Lung microvascular endothelial cell (primary cell): Measurements from ENCODE around the gene TSNAX. TPM values are rescaled to one million over a fixed set of nuclear protein-coding genes. Genes with fewer than 3 reads are reported as not detected.
"Not testable (repeated sequence)": the region's sequence is repeated elsewhere in the genome, so short reads cannot be mapped to it uniquely, and the experiment has no call there.

Experiments
- DNase-seq, 2 donors: peaks; one replicate each; pipeline versions ENCODE4 v3.0.0 to v3.0.0-alpha.2; 2010; ENCODE audit warnings: low read depth in 2 of 2
- total RNA-seq: library from RNA; depleted of rRNA; stranded (reverse); fragments of >200 nt; gene quantifications from 2 replicates; pipeline ENCODE4 v1.2.1, GENCODE V29; 2014

TSNAX gene
- total RNA-seq, 1 donor from 2014 or later, result 24.0 TPM

GRCh38 chr1:231561647-231562383 is 33.3 kb downstream of the TSNAX start:
- no peak for DNase-seq

- DNase-seq, result no peak
Measured at GRCh38 chr1:231563247-231563646, 34.8 kb downstream of the TSNAX start.

GRCh38 chr1:231564373-231564772 is 35.9 kb downstream of the TSNAX start:
- no peak for DNase-seq

GRCh38 chr1:231566496-231566895 is 38.0 kb downstream of the TSNAX start:
- DNase-seq, result no peak

- not testable (repeated sequence) for DNase-seq
Measured at GRCh38 chr1:231570262-231570661, 41.8 kb downstream of the TSNAX start.

GRCh38 chr1:231571904-231572303 is 43.4 kb downstream of the TSNAX start:
- DNase-seq, result peak; percentile 36 to 93

GRCh38 chr1:231575472-231575871 is 47.0 kb downstream of the TSNAX start:
- no peak for DNase-seq

- no peak for DNase-seq
Measured at GRCh38 chr1:231576804-231577718, 48.6 kb downstream of the TSNAX start.

GRCh38 chr1:231580874-231581273 is 52.4 kb downstream of the TSNAX start:
- DNase-seq, result no peak

- DNase-seq, result no peak
Measured at GRCh38 chr1:231581859-231582258, 53.4 kb downstream of the TSNAX start.

GRCh38 chr1:231583376-231583775 is 54.9 kb downstream of the TSNAX start:
- no peak for DNase-seq

- DNase-seq, result peak; percentile 81 to 90
Measured at GRCh38 chr1:231584117-231584516, 55.6 kb downstream of the TSNAX start.

- DNase-seq, result no peak
Measured at GRCh38 chr1:231584921-231585320, 56.5 kb downstream of the TSNAX start.

- peak; percentile 69 to 83 for DNase-seq
Measured at GRCh38 chr1:231590453-231591198, 62.2 kb downstream of the TSNAX start.

GRCh38 chr1:231591466-231591865 is 63.0 kb downstream of the TSNAX start:
- DNase-seq, result no peak

- DNase-seq, result no peak
Measured at GRCh38 chr1:231592809-231593208, 64.3 kb downstream of the TSNAX start.

- DNase-seq, result not testable (repeated sequence)
Measured at GRCh38 chr1:231593264-231593663, 64.8 kb downstream of the TSNAX start.

GRCh38 chr1:231594123-231594522 is 65.7 kb downstream of the TSNAX start:
- DNase-seq, result no peak

- DNase-seq, result no peak
Measured at GRCh38 chr1:231594749-231595148, 66.3 kb downstream of the TSNAX start.

- peak in 1 of 2 donors; percentile 13 for DNase-seq
Measured at GRCh38 chr1:231596337-231596791, 67.9 kb downstream of the TSNAX start.

GRCh38 chr1:231597971-231598370 is 69.5 kb downstream of the TSNAX start:
- no peak for DNase-seq
